GM21381 (cell line): Measurements from ENCODE around the gene SLC13A2.

Source experiments
- ATAC-seq: cut with Tn5 transposase; IDR thresholded peaks from one replicate; pipeline ENCODE4 v1.9.1; 2021; ENCODE audit warnings: mild to moderate bottlenecking, moderate library complexity; ENCODE audit not compliant: unreplicated experiment

SLC13A2 gene

GRCh38 chr17:28470266-28470913, 3.1 kb upstream of the SLC13A2 start:
- ATAC-seq, result no peak

- no peak for ATAC-seq
Measured at GRCh38 chr17:28470914-28471366, 2.5 kb upstream of the SLC13A2 start.

- no peak for ATAC-seq
Measured at GRCh38 chr17:28471531-28472342, 1.7 kb upstream of the SLC13A2 start.

GRCh38 chr17:28472871-28473497, 460 bp upstream of the SLC13A2 start:
- ATAC-seq, result no peak

- ATAC-seq, result no peak
Measured at GRCh38 chr17:28474111-28474531, 677 bp downstream of the SLC13A2 start.

GRCh38 chr17:28475151-28475900, 1.9 kb downstream of the SLC13A2 start:
- ATAC-seq, result no peak

- no peak for ATAC-seq
Measured at GRCh38 chr17:28476076-28476865, 2.8 kb downstream of the SLC13A2 start.

GRCh38 chr17:28477928-28478327, 4.5 kb downstream of the SLC13A2 start:
- ATAC-seq, result no peak

GRCh38 chr17:28478712-28479615, 5.5 kb downstream of the SLC13A2 start:
- ATAC-seq, result no peak

- no peak for ATAC-seq
Measured at GRCh38 chr17:28480278-28480677, 6.8 kb downstream of the SLC13A2 start.

- no peak for ATAC-seq
Measured at GRCh38 chr17:28480799-28481571, 7.5 kb downstream of the SLC13A2 start.

- ATAC-seq, result no peak
Measured at GRCh38 chr17:28482551-28483199, 9.2 kb downstream of the SLC13A2 start.

GRCh38 chr17:28484296-28484695, 10.9 kb downstream of the SLC13A2 start:
- peak; percentile 76 for ATAC-seq

- no peak for ATAC-seq
Measured at GRCh38 chr17:28485049-28485448, 11.6 kb downstream of the SLC13A2 start.

- no peak for ATAC-seq
Measured at GRCh38 chr17:28487881-28488532, 14.6 kb downstream of the SLC13A2 start.

GRCh38 chr17:28488533-28489276, 15.3 kb downstream of the SLC13A2 start:
- no peak for ATAC-seq

GRCh38 chr17:28491286-28491685, 17.8 kb downstream of the SLC13A2 start:
- no peak for ATAC-seq
